ENCODE measurements around the gene PPIL4.
A peak's percentile ranks its signal among the peaks of the same experiment; 100 is the strongest.

PPIL4 gene, protein sequence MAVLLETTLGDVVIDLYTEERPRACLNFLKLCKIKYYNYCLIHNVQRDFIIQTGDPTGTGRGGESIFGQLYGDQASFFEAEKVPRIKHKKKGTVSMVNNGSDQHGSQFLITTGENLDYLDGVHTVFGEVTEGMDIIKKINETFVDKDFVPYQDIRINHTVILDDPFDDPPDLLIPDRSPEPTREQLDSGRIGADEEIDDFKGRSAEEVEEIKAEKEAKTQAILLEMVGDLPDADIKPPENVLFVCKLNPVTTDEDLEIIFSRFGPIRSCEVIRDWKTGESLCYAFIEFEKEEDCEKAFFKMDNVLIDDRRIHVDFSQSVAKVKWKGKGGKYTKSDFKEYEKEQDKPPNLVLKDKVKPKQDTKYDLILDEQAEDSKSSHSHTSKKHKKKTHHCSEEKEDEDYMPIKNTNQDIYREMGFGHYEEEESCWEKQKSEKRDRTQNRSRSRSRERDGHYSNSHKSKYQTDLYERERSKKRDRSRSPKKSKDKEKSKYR

GRCh38 chr6:149545754-149546471, at the start of gene PPIL4:
PPIL4 (minus strand) TSS chr6:149546043; CDS start chr6:149546005, 38 bp downstream.
- DNase-seq: peak; percentile 96 to 97 (median 97)

DNA sequence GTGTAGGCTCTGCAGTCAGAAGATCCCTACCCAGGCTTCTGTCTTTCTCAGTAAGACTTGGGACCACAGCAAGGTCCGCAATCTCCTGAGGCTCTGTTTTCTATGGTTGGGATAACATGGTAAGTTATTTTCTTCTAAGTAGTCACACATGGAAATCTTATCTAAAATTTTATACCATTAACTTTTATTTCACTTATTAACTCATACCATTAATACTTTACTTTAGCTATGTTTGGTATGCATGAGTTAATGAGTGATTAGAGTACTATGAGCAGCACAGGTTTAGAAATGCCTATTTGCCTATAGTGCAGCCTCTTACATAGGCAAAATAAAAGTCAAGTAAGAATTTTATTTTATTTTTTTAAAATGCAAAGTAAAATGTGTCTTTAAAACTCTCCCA, 47.6 kb upstream of the PPIL4 start:
- no peak for DNase-seq

DNA sequence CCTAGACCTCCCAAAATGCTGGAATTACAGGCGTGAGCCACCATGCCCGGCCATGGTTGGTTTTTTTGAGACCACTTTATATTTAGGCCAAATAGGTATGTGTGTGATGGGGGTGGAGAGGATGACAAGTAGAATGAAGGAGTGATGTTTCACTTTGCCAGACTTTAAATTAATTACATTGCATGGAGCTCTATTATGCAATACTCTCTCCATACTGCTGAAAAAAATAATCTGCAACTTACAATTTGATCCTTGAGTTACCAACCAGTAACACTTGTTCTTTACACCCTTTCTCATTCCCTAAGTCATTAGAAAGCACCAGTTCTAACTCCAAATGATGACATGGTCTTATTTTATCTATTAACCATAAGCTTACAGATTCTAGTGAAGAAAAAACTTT, 47.1 kb upstream of the PPIL4 start:
- DNase-seq: no peak

DNA sequence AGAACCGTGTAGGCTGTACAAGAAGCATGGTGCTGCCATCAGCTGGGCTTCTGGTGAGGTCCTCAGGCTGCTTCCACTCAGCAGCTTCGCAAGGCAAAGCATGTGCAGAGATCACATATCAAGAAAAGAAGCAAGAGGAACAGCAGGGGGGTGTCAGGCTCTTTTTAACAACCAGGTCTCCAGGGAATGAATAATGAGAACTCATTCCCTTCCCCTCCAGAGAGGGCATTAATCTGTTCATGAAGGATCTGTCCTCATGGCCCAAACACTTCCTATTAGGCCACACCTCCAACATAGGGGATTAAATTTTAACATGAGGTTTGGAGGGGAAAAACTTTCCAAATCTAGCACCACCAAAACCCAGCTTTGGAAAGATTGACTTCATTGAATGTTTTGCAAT, 40.3 kb upstream of the PPIL4 start:
- DNase-seq: peak in 1 of 3 experiments; percentile 14

DNA sequence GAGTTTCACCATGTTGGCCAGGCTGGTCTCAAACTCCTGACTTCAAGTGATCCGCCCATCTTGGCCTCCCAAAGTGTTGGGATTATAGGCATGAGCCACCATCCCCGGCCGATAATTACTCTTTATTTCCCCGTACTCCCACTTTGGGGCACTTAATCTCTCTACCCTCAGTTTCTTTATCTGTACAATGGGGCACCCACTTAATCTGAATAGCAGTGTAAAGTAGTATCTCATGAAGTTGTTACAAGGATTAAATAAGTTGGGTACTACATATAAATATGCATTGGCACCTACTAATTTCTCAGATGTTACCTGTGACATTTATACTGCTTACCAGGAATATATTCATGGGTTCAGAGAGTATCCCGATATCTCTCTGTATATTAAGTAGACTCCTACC, 35.5 kb upstream of the PPIL4 start:
- no peak for DNase-seq

DNA sequence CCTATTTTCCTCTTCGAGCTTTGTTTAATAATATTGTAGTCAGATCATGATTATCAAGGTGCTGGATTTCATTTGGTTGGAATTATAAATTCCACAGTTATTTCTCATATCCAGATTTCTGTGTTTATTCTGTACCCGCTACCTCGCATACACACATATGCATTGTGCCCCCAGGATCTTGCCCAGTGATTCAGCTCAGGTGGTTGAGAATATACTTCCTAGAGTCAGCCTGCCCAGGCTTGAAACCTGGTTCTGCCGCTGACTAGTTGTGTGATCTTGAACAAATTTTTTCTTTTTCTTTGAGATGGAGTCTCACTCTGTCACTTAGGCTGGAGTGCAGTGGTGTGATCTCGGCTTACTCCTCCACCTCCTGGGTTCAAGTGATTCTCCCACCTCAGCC, 35.0 kb upstream of the PPIL4 start:
- DNase-seq: no peak

DNA sequence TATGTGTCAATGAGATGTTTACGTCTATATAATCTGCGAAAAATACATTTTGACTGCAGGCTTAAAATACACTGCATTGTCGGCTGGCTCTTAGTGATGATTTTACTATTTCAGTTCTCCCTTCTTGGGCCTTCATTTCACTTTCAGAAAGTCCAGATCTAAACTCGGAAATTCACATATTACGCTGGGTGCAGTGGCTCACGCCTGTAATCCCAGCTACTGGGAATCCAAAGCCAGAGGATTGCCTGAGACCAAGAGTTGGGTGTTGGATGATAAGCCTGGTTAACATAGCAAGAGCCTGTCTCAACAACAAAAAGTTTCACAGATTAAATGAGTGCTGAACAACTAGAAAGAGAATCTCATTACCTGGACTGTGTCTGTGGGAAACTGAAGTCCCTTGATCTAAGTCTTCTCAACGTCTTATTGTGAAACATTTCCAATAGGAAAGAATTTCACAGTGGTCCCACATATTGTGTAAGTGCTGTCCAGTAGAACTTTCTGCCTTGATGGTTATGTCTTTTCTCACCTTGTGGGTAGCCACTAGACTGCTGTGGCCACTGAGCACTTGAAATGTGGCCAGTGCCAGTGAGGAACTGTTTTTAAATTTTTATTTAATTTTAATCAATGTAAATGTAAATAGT, 22.2 kb upstream of the PPIL4 start:
- DNase-seq: no peak

DNA sequence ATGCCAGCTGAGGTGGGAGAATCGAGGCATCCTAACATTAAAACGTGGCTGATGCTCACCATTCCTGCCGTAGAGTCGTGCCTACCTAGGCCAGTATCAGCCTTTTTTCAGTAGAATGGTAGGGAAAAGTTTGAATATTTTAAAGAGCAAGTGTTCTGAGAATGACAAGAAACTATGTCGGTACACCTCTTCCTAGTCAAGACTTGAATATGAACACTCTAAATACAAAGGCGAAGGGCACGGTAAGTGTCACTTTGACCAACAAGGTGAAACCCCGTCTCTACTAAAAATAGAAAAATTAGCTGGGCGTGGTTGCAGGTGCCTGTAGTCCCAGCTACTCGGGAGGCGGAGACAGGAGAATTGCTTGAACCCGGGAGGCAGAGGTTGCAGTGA, 21.3 kb upstream of the PPIL4 start:
- DNase-seq: no peak

GRCh38 chr6:149566410-149567193, 20.8 kb upstream of the PPIL4 start:
- DNase-seq: peak; percentile 39 to 91 (median 88)

DNA sequence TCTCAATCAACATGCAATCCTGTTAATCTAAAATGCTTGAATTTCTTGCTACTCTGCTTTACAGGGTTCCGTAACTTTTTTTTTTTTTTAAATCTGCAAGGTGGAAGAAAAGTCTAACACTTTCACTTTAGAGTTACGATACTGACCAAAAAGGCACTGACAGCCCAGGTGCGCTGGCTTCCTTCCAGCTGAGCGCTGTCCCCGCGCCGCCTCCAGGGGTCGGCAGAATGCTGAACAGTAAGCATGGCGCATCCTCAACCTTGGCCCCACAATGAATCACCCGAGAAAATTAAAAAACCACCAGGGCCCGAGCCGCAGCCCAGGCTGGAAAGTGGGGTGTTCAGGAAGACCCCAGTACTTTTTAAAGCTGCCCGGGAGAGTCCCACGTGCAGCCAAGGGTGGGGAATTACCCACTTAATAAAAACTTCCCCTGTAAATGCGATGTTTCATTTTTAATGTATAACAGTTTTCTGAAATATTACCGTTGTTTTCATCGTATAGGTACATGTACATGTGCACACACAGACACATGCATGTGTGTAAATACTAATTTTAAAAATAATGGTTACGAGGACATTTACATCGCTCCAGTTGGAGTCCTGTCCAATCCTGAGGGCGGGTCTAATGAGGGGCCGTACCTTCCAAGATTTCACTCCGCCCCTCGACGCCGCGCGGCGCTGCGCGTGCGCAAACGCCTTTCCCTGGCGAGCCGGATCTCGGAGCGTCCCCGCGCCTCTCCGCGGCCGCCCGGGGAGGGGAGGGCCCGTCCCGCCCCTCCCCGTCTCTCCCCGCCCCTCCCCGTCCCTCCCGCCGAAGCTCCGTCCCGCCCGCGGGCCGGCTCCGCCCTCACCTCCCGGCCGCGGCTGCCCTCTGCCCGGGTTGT, 19.9 kb upstream of the PPIL4 start, which contains the start of gene GINM1:
TSS of gene GINM1 (plus strand) at position 849 of the 883 bp plus-strand sequence. CDS start 40 bp downstream, outside the sequence.
- peak; percentile 97 to 98 (median 97) for DNase-seq

- peak in 1 of 3 experiments; percentile 36 for DNase-seq
Measured at GRCh38 chr6:149563928-149564325, 18.1 kb upstream of the PPIL4 start.

DNA sequence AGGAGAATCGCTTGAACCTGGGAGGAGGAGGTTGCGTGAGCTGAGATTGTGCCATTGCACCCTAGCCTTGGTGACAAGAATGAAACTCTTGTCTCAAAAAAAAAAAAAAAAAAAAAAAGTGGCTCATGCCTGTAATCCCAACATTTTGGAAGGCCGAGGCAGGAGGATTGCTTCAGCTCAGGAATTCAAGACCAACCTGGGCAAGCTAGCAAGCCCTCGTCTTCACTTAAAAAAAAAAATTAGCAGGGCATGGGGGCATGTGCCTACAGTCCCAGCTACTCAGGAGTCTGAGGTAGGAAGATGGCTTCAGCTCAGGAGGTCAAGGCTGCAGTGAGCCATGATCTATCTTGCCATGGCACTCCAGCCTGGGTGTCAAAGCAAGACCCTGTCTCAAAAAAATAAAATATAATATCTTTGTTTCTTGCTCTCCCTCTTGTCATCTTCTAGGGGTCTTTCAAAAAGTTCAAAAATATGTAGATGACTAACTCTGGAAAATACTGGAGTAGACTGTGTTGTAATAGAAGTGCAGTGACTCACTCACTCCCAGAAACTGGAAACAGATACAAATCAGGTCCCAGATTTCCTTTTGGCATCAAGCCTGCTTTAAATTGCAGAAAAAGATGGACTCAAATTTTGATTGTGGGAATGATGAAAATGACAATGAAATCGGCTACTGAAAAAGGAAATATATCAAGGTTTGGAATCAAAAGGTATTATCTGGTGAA, 17.5 kb upstream of the PPIL4 start:
- no peak for DNase-seq

DNA sequence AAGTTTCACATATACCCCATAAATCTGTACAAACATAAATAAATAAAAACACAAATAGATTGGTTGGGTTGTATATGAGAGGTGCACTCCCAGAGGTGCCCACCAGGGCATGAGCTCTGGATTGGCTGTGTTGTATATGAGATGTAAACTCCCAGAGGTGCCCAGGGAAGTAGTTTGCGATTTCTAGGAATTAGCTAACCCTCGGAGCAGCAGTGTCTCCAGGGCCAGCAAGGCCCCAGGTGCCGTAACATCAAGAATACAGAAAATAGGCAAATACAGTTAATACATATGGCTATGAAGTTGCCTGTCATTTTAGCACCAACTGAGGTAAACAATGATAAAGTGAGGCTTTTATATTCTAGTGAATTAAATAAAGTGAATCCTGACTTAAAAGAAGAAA, 14.9 kb upstream of the PPIL4 start:
- DNase-seq: peak in 1 of 3 experiments; percentile 6

GRCh38 chr6:149559389-149559788, 13.5 kb upstream of the PPIL4 start:
- no peak for DNase-seq

DNA sequence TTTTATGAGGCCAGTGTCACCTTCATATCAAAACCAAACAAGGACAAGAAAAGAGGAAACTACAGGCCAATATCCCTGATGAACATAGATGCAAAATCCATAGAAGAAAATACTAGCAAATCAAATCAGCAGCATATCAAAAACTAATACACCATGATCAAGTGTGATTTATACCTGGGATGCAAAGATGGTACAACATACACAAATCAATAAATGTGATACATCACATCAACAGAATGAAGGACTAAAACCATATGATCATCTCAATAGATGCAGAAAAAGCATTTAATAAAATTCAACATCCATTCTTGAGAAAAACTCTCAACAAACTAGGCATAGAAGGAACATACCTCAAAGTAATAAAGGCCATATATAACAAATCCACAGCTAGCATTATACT, 12.2 kb upstream of the PPIL4 start:
- DNase-seq: no peak

DNA sequence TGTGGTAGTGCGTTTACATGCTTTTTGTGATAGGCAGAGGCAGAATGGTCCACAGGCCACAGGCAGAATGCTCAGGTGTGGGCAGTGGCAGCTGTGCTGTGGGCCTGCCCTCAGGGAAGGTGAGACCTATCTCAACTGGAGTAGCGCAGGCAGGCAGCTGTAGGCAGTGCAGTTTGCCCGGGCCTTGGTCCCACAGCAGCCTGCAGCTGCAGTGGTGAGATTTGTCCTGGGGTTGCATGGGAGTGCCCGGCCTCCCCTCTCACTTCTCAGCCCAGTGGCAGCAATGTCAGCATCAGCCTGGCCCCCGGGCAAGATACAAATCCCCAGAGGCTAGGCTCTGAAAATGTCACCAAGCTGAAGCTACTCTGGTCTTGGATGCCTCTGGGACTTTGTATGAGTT, 6.1 kb upstream of the PPIL4 start:
- DNase-seq: no peak

- peak in 1 of 3 experiments; percentile 74 for DNase-seq
Measured at GRCh38 chr6:149545258-149545753, 537 bp downstream of the PPIL4 start.

DNA sequence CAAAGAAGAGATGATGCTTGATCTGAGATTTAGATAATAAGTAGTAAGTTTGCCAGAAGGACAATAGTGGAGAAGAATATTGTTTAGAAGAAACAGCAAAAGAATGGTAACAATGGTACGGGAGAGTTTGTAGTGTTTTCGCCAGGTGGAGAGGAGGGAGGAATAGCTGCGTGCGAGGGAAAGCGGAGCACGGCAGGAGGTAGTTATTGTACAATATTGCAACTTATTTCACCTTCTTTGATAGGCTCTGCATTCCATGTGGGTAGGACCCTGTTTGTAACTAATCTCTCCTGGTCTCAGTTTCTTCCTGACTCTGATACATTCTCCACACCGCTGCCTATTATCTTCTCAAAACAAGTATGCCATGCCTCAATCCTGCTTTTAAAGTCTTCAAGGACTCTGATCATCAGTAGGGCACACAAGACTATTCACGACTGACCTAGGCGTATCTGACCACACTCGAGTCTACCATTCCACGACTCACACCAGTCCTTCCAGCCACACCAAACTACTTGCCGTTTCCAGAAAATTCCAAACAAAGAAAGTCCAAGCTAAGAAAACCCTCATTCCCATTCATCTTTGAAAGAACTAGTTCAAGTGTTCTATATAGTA, 1.1 kb downstream of the PPIL4 start:
- DNase-seq: peak in 2 of 3 experiments; percentile 47 to 60

- no peak for DNase-seq
Measured at GRCh38 chr6:149541139-149541538, 4.7 kb downstream of the PPIL4 start.

- DNase-seq: no peak
Measured at GRCh38 chr6:149534742-149535141, 11.1 kb downstream of the PPIL4 start.

Measured in NCI-H1417 (cell line).